ENCODE measurements around the gene EXOC6.

The EXOC6 gene

GRCh38 chr10:93068411-93069244, 220.3 kb downstream of the EXOC6 start:
- Histone ChIP-seq H3K9me3 (ENCODE audit: insufficient read depth, low read depth, low read length) (no peaks in the 10 kb centered on the region), H3K36me3 (ENCODE audit: insufficient read depth, low read length) (no peaks in the 10 kb centered on the region), H3K79me2 (ENCODE audit: insufficient read depth, low read length) (no peaks in the 10 kb centered on the region), H3K27me3 (ENCODE audit: insufficient read depth, low read length, poor library complexity, severe bottlenecking) (no peaks in the 10 kb centered on the region), H4K20me1 (ENCODE audit: insufficient read depth, low read length, poor library complexity, severe bottlenecking) (no peaks in the 10 kb centered on the region), H3K9ac (ENCODE audit: low read depth, low read length, poor library complexity, severe bottlenecking) (no peak overlapping the region), H2AFZ (ENCODE audit: low read length) (no peak overlapping the region), H3K4me2 (ENCODE audit: low read depth, low read length, poor library complexity, severe bottlenecking) (no peak overlapping the region), H3K4me1 (ENCODE audit: insufficient read depth, low read length, poor library complexity, severe bottlenecking) (peaks cover 7% of the 10 kb centered on the region), H3F3A (ENCODE audit: low read depth) (no peaks in the 10 kb centered on the region), H3K9me2 (replicated peaks; ENCODE audit: low read depth, low read length) (no peaks in the 10 kb centered on the region), H3K4me3 (ENCODE audit: low read length, poor library complexity, severe bottlenecking) (no peak overlapping the region)
- TF ChIP-seq EZH2phosphoT487 (IDR thresholded peaks at IDR 0.05; ENCODE audit: borderline replicate concordance) (no peak), CTCF (conservative IDR thresholded peaks at IDR 0.05; ENCODE audit: low read length) (no peak)

GRCh38 chr10:93069245-93069561, 220.9 kb downstream of the EXOC6 start:
- H3K27me3 ChIP-seq (ENCODE audit: insufficient read depth, low read length, poor library complexity, severe bottlenecking) = no peaks in the 10 kb centered on the region
- no peaks in the 10 kb centered on the region for H3F3A ChIP-seq (ENCODE audit: low read depth)
- H3K4me3 ChIP-seq (ENCODE audit: low read length, poor library complexity, severe bottlenecking) = no peak overlapping the region
- no peak overlapping the region for H3K4me2 ChIP-seq (ENCODE audit: low read depth, low read length, poor library complexity, severe bottlenecking)
- no peaks in the 10 kb centered on the region for H3K79me2 ChIP-seq (ENCODE audit: insufficient read depth, low read length)
- TF ChIP-seq EZH2phosphoT487 (IDR thresholded peaks at IDR 0.05; ENCODE audit: borderline replicate concordance) = no peak
- no peak for TF ChIP-seq CTCF (conservative IDR thresholded peaks at IDR 0.05; ENCODE audit: low read length)
- no peaks in the 10 kb centered on the region for H3K9me3 ChIP-seq (ENCODE audit: insufficient read depth, low read depth, low read length)
- H3K4me1 ChIP-seq (ENCODE audit: insufficient read depth, low read length, poor library complexity, severe bottlenecking) = peaks cover 9% of the 10 kb centered on the region
- H3K9me2 ChIP-seq (replicated peaks; ENCODE audit: low read depth, low read length) = no peaks in the 10 kb centered on the region
- H4K20me1 ChIP-seq (ENCODE audit: insufficient read depth, low read length, poor library complexity, severe bottlenecking) = no peaks in the 10 kb centered on the region
- no peak overlapping the region for H3K9ac ChIP-seq (ENCODE audit: low read depth, low read length, poor library complexity, severe bottlenecking)
- H3K36me3 ChIP-seq (ENCODE audit: insufficient read depth, low read length) = no peaks in the 10 kb centered on the region
- H2AFZ ChIP-seq (ENCODE audit: low read length) = no peak overlapping the region

GRCh38 chr10:93070378-93071176, 222.3 kb downstream of the EXOC6 start:
- TF ChIP-seq EZH2phosphoT487 (IDR thresholded peaks at IDR 0.05; ENCODE audit: borderline replicate concordance) = no peak
- no peak for TF ChIP-seq CTCF (conservative IDR thresholded peaks at IDR 0.05; ENCODE audit: low read length)
- Histone ChIP-seq H3K4me3 (ENCODE audit: low read length, poor library complexity, severe bottlenecking) (no peak overlapping the region), H3K9me3 (ENCODE audit: insufficient read depth, low read depth, low read length) (no peaks in the 10 kb centered on the region), H3K4me2 (ENCODE audit: low read depth, low read length, poor library complexity, severe bottlenecking) (no peak overlapping the region), H3K79me2 (ENCODE audit: insufficient read depth, low read length) (no peaks in the 10 kb centered on the region), H2AFZ (ENCODE audit: low read length) (no peak overlapping the region), H3K4me1 (ENCODE audit: insufficient read depth, low read length, poor library complexity, severe bottlenecking) (peaks cover 13% of the 10 kb centered on the region), H4K20me1 (ENCODE audit: insufficient read depth, low read length, poor library complexity, severe bottlenecking) (no peaks in the 10 kb centered on the region), H3K27me3 (ENCODE audit: insufficient read depth, low read length, poor library complexity, severe bottlenecking) (no peaks in the 10 kb centered on the region), H3K36me3 (ENCODE audit: insufficient read depth, low read length) (no peaks in the 10 kb centered on the region), H3K9ac (ENCODE audit: low read depth, low read length, poor library complexity, severe bottlenecking) (no peak overlapping the region), H3K9me2 (replicated peaks; ENCODE audit: low read depth, low read length) (no peaks in the 10 kb centered on the region), H3F3A (ENCODE audit: low read depth) (no peaks in the 10 kb centered on the region)

All from Loucy (cell line).